H1 (cell line): ENCODE measurements around the gene CEACAM16. TPM values are rescaled to one million over a fixed set of nuclear protein-coding genes. Genes with fewer than 3 reads are reported as not detected.
A peak's percentile ranks its signal among the peaks of the same experiment; 100 is the strongest.

ENCODE experiments used
- CTCF ChIA-PET: fragments of 300-600 bp; sonication (Branson Sonifier 250); formaldehyde crosslinking; loops from one replicate; lab custom pipeline; 2021; ENCODE audit not compliant: partially characterized antibody; lab: Charles Lee
- POLR2A ChIA-PET: fragments of 300-600 bp; sonication (Branson Sonifier 250); formaldehyde crosslinking; loops from one replicate; lab custom pipeline; 2021; ENCODE audit warnings: inconsistent platforms; ENCODE audit not compliant: partially characterized antibody; lab: Charles Lee
- DNase-seq, 2 experiments: peaks; one replicate each; pipeline versions ENCODE4 v3.0.0 to v3.0.0-alpha.2; 2010 to 2022; ENCODE audit warnings: low spot score in 2 of 2, low read depth in 1 of 2, mixed read lengths in 1 of 2
- FAIRE-seq: peaks from 2 replicates; lab custom pipeline; 2011; peaks lifted over from hg19 to GRCh38; lab: Jason Lieb, UNC
- H2AFZ ChIP-seq: 2 replicates; pipeline ENCODE4 v1.8.1; 2012; ENCODE audit warnings: low read length, inconsistent platforms
- H2AK5ac ChIP-seq: 2 replicates; pipeline ENCODE4 v1.6.1; 2013; ENCODE audit warnings: low read depth, low read length
- H2BK120ac ChIP-seq: replicated peaks from 2 replicates; pipeline ENCODE3; 2013; ENCODE audit warnings: low read depth, low read length, inconsistent platforms
- H2BK12ac ChIP-seq: 2 replicates; pipeline ENCODE4 v1.6.1; 2013; ENCODE audit warnings: low read depth, low read length
- H2BK15ac ChIP-seq: 2 replicates; pipeline ENCODE4 v1.6.1; 2013; ENCODE audit warnings: low read length
- H2BK20ac ChIP-seq: 2 replicates; pipeline ENCODE4 v1.6.1; 2013; ENCODE audit warnings: low read length
- H2BK5ac ChIP-seq: 2 replicates; pipeline ENCODE4 v1.6.1; 2013; ENCODE audit warnings: low read depth, low read length
- H3K14ac ChIP-seq: 2 replicates; pipeline ENCODE4 v1.6.1; 2013; ENCODE audit warnings: inconsistent platforms; ENCODE audit not compliant: insufficient read length
- H3K18ac ChIP-seq: 2 replicates; pipeline ENCODE4 v1.6.1; 2013; ENCODE audit warnings: low read length; ENCODE audit errors: extremely low read depth
- H3K23ac ChIP-seq: 2 replicates; pipeline ENCODE4 v1.6.1; 2013; ENCODE audit warnings: inconsistent platforms; ENCODE audit not compliant: insufficient read length
- H3K23me2 ChIP-seq: 2 replicates; pipeline ENCODE4 v1.6.1; 2013; ENCODE audit warnings: low read depth, low read length
- H3K27ac ChIP-seq: 2 replicates; pipeline ENCODE4 v1.6.1; 2011; ENCODE audit warnings: low read depth, low read length, inconsistent platforms
- H3K27me3 ChIP-seq, 4 experiments: replicated peaks in 1 of 4; 1 replicate in 1 of 4; 2 replicates in 3 of 4; pipeline versions ENCODE4 v1.6.1 to v1.8.1; 2011 to 2013; ENCODE audit warnings: low read length in 3 of 4, mild to moderate bottlenecking in 3 of 4, inconsistent platforms in 2 of 4, mixed read lengths in 2 of 4, moderate library complexity in 1 of 4; ENCODE audit not compliant: control insufficient read depth in 3 of 4, insufficient read depth in 3 of 4; ENCODE audit errors: extremely low read depth in 1 of 4
- H3K36me3 ChIP-seq, 4 experiments: 2 replicates each; pipeline versions ENCODE4 v1.6.1 to v1.8.1; 2011 to 2013; ENCODE audit warnings: mild to moderate bottlenecking in 4 of 4, low read length in 3 of 4, moderate library complexity in 2 of 4, control low read depth in 1 of 4, inconsistent platforms in 1 of 4; ENCODE audit not compliant: insufficient read depth in 4 of 4, control insufficient read depth in 2 of 4
- H3K4ac ChIP-seq: replicated peaks from 2 replicates; pipeline ENCODE3; 2013; ENCODE audit warnings: low read length, low read depth, mixed read lengths, inconsistent platforms; ENCODE audit not compliant: insufficient read length
- H3K4me1 ChIP-seq, 4 experiments: replicated peaks in 1 of 4; 1 replicate in 1 of 4; 2 replicates in 3 of 4; pipeline versions ENCODE4 v1.6.1 to v1.8.1; 2011 to 2013; ENCODE audit warnings: low read length in 3 of 4, inconsistent platforms in 2 of 4, mixed read lengths in 1 of 4; ENCODE audit not compliant: insufficient read depth in 4 of 4, control insufficient read depth in 3 of 4
- H3K4me2 ChIP-seq, 2 experiments: 2 replicates each; pipeline versions ENCODE4 v1.6.1 to v1.8.1; 2011 to 2013; ENCODE audit warnings: low read depth in 2 of 2, low read length in 2 of 2, control low read depth in 1 of 2, inconsistent platforms in 1 of 2, mild to moderate bottlenecking in 1 of 2; ENCODE audit not compliant: insufficient read depth in 1 of 2
- H3K4me3 ChIP-seq, 4 experiments: fragments of 200-600, 300-600 bp in 1 of 4; sonication (generic), shearing (Covaris generic), sonication (Bioruptor Twin) in 1 of 4; 2 replicates each; pipeline versions ENCODE4 v1.5.1 to v1.8.1; 2011 to 2016; ENCODE audit warnings: low read length in 4 of 4, low read depth in 3 of 4, control low read depth in 2 of 4, inconsistent platforms in 2 of 4, mild to moderate bottlenecking in 2 of 4, mixed read lengths in 1 of 4, moderate library complexity in 1 of 4; ENCODE audit not compliant: insufficient read depth in 2 of 4; ENCODE audit errors: extremely low read depth in 1 of 4
- H3K56ac ChIP-seq: replicated peaks from 2 replicates; pipeline ENCODE3; 2013; ENCODE audit warnings: low read depth, mild to moderate bottlenecking, mixed read lengths, low read length, inconsistent platforms; ENCODE audit not compliant: insufficient read length
- H3K79me1 ChIP-seq: 2 replicates; pipeline ENCODE4 v1.6.1; 2013; ENCODE audit warnings: low read depth, low read length, control low read depth
- H3K79me2 ChIP-seq, 2 experiments: 2 replicates each; pipeline versions ENCODE4 v1.6.1 to v1.8.1; 2012 to 2013; ENCODE audit warnings: low read length in 2 of 2, mild to moderate bottlenecking in 2 of 2, inconsistent platforms in 1 of 2; ENCODE audit not compliant: insufficient read depth in 2 of 2, control insufficient read depth in 1 of 2
- H3K9ac ChIP-seq, 4 experiments: replicated peaks in 1 of 4; 1 replicate in 1 of 4; 2 replicates in 3 of 4; pipeline versions ENCODE4 v1.6.1 to v1.8.1; 2011 to 2013; ENCODE audit warnings: low read depth in 3 of 4, low read length in 3 of 4, control low read depth in 2 of 4, mild to moderate bottlenecking in 2 of 4, moderate library complexity in 2 of 4, inconsistent platforms in 1 of 4; ENCODE audit errors: extremely low read depth in 1 of 4
- H3K9me3 ChIP-seq, 2 experiments: 2 replicates each; pipeline versions ENCODE4 v1.6.1 to v1.8.1; 2012 to 2013; ENCODE audit warnings: mild to moderate bottlenecking in 2 of 2, moderate library complexity in 2 of 2, control low read depth in 1 of 2, inconsistent platforms in 1 of 2, low read depth in 1 of 2, low read length in 1 of 2, mixed read lengths in 1 of 2; ENCODE audit not compliant: insufficient read depth in 2 of 2
- H4K20me1 ChIP-seq, 2 experiments: replicated peaks in 1 of 2; 2 replicates each; pipeline versions ENCODE3 to v1.8.1; 2011 to 2013; ENCODE audit warnings: inconsistent platforms in 2 of 2, low read length in 2 of 2, mild to moderate bottlenecking in 1 of 2; ENCODE audit not compliant: insufficient read depth in 2 of 2, control insufficient read depth in 1 of 2
- H4K5ac ChIP-seq: 2 replicates; pipeline ENCODE4 v1.6.1; 2013; ENCODE audit warnings: low read length, low read depth, mixed read lengths, inconsistent platforms; ENCODE audit not compliant: insufficient read length
- H4K8ac ChIP-seq: 2 replicates; pipeline ENCODE4 v1.8.0; 2013; ENCODE audit warnings: mild to moderate bottlenecking, moderate library complexity, low read length, inconsistent platforms; ENCODE audit not compliant: insufficient read depth; ENCODE audit errors: extremely low read depth
- H4K91ac ChIP-seq: replicated peaks from 2 replicates; pipeline ENCODE3; 2013; ENCODE audit warnings: low read length, mixed read lengths, inconsistent platforms; ENCODE audit not compliant: insufficient read length
- ASH2L ChIP-seq: fragments of 200-600, 300-600 bp; sonication (generic); IDR thresholded peaks from one replicate; pipeline ENCODE4 v1.7.1; 2017; ENCODE audit warnings: low read length
- CREB1 ChIP-seq: IDR thresholded peaks from 2 replicates; pipeline ENCODE4 v1.6.1; 2012; ENCODE audit warnings: inconsistent platforms
- EP300 ChIP-seq, 2 experiments: IDR thresholded peaks; 1 replicate in 1 of 2; 2 replicates in 1 of 2; pipeline ENCODE4 v1.6.1; 2011 to 2012; ENCODE audit warnings: low read depth in 2 of 2, low read length in 2 of 2, mild to moderate bottlenecking in 2 of 2, borderline replicate concordance in 1 of 2, inconsistent platforms in 1 of 2, moderate library complexity in 1 of 2
- JUN ChIP-seq: IDR thresholded peaks from 2 replicates; pipeline ENCODE4 v1.6.1; 2011; ENCODE audit warnings: low read depth, mild to moderate bottlenecking, improper control_type of control experiment, low read length
- JUND ChIP-seq: IDR thresholded peaks from 2 replicates; pipeline ENCODE4 v1.6.1; 2011; ENCODE audit warnings: mild to moderate bottlenecking, improper control_type of control experiment, low read length
- KDM1A ChIP-seq: fragments of 200-600, 300-600 bp; sonication (generic); IDR thresholded peaks from 2 replicates; pipeline ENCODE4 v1.7.1; 2016; ENCODE audit warnings: mild to moderate bottlenecking, low read length, borderline replicate concordance
- MAFK ChIP-seq: IDR thresholded peaks from 2 replicates; pipeline ENCODE4 v1.6.1; 2012; ENCODE audit warnings: low read depth, mild to moderate bottlenecking, improper control_type of control experiment, low read length
- SIN3A ChIP-seq, 2 experiments: IDR thresholded peaks in 1 of 2; conservative IDR thresholded peaks in 1 of 2; 2 replicates each; pipeline ENCODE4 v1.6.1; 2011 to 2012; ENCODE audit warnings: low read length in 2 of 2, improper control_type of control experiment in 1 of 2, low read depth in 1 of 2, mild to moderate bottlenecking in 1 of 2
- SP1 ChIP-seq: IDR thresholded peaks from 2 replicates; pipeline ENCODE4 v1.6.1; 2011; ENCODE audit warnings: low read depth, low read length
- WGBS, 2 experiments: shearing (Covaris generic) in 1 of 2; methylation state at CpG; one replicate each; pipeline versions ENCODE4 v1.1.6 to v1.1.7; 2013 to 2015; ENCODE audit warnings: low lambda C conversion rate in 2 of 2, mixed read lengths in 2 of 2, inconsistent platforms in 1 of 2, low coverage in 1 of 2, missing lambda C conversion rate in 1 of 2; ENCODE audit not compliant: insufficient replicate concordance in 2 of 2, insufficient coverage in 1 of 2, insufficient read length in 1 of 2; ENCODE audit errors: extremely low coverage in 1 of 2, missing lambda C conversion rate in 1 of 2; 5-methylcytosine and 5-hydroxymethylcytosine counted together
- polyA plus RNA-seq, 7 experiments: library from polyadenylated mRNA; depleted of rRNA in 3 of 7; stranded (reverse) in 5 of 7; unstranded in 2 of 7; fragments of >200 nt in 5 of 7; fragments of 200-250 nt in 2 of 7; gene quantifications; 1 replicate in 5 of 7; 2 replicates in 1 of 7; 4 replicates in 1 of 7; pipeline versions ENCODE4 v1.2.1 to v1.2.3, GENCODE V29; 2011 to 2013; ENCODE audit warnings: missing spikeins in 2 of 7, mixed read lengths in 2 of 7
- total RNA-seq: library from RNA; stranded (reverse); fragmentation: NEBNext Ultra II Directional; extraction: Animal tissue kit (Norgen Biotek cat#: 25700); gene quantifications from 2 replicates; pipeline ENCODE4 v1.2.1, GENCODE V29; 2021
- TF ChIP-seq, protein P1 (sequence below): IDR thresholded peaks from 2 replicates; pipeline ENCODE4 v1.6.1; 2012; ENCODE audit warnings: inconsistent platforms

The CEACAM16 gene
- total and polyA plus RNA-seq, 2 of the 8 experiments (the other 6 are each of a cell fraction or from before 2014, with no cell fraction given) = not detected

DNA sequence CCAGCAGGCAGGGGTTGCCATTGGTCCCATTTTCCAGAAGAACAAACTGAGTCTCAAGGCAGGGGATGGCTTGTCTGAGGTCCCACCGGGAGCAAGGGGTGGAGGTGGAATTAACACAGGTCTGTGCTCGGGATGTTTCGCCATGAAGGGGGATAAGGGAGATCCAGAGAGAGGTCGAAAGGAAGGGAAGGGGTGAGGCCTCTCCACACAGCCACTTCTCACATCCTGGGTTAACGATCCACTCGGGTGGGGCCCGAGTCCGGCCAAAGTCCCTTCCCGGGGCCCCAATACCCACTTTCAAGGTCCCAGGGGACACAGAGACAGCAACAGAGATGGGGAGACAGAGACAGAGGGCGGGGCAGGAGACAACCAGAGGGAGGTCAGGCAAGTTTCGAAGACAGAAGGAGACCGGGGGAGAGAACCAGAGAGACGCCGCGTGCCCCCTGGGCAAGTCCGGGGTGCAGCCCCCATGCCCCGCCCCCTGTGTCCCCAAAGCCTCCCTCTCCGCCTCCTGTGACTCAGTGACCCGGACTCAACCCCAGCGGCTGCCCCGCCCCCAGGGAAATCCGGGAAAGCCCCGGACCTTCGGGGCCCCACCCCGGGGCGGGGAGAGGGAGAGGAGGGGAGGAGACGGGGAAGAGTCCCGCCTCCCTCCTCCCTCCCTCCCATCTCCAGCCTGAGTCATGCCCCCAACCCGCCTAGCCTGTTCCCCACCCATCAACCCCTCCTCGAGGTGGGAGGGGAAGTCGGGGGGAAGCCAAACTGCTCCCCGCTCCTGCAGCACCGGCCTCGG, 48.2 kb downstream of the CEACAM16 start:
- Histone ChIP-seq H3K4me1 (peaks cover 0 to 3% (median 1%) of the 10 kb centered on the region in 4 experiments; a peak in 2 of 7 replicates), H3K4ac (no peak overlapping the region), H3K23me2 (peaks cover 12% of the 10 kb centered on the region), H3K56ac (no peak overlapping the region), H3K79me1 (no peaks in the 10 kb centered on the region), H3K4me3 (peak overlapping the region; percentile 43 to 65 (median 52)), H4K91ac (no peak overlapping the region), H3K27me3 (peaks cover 22 to 61% (median 46%) of the 10 kb centered on the region in 4 experiments), H3K9ac (no peak overlapping the region), H4K5ac (no peak overlapping the region), H3K27ac (no peak overlapping the region), H3K23ac (no peak overlapping the region), H2BK20ac (no peak overlapping the region), H2AFZ (no peak overlapping the region), H3K4me2 (peak overlapping the region; percentile 96), H2BK15ac (0 out of 2 replicates have a peak overlapping the region, but pooled peaks have one; percentile 8), H3K9me3 (no peaks in the 10 kb centered on the region), H3K79me2 (no peaks in the 10 kb centered on the region), H3K18ac (peak overlapping the region; percentile 85; the same call in 1 of the 2 replicates), H3K14ac (no peak overlapping the region), H2BK12ac (peak overlapping the region; percentile 1; the same call in 1 of the 2 replicates), H2BK120ac (no peak overlapping the region), H4K20me1 (no peaks in the 10 kb centered on the region), H2BK5ac (no peak overlapping the region), H4K8ac (no peak overlapping the region), H2AK5ac (no peak overlapping the region), H3K36me3 (no peaks in the 10 kb centered on the region)
- FAIRE-seq (no peak), DNase-seq (peak in 1 of 2 experiments; percentile 92)
- ChIA-PET POLR2A (no interaction called here), CTCF (interaction anchor here (9.4 kb wide), 1 partner anchor 24 kb away, joined by 91 read pairs; no protein-coding TSS in a partner anchor)
- WGBS, 2 experiments = 21% methylated on average over 14 of the region's 34 CpGs; no CpG with 5 or more reads in 1 of the 2 experiments
- TF ChIP-seq, protein P1, sequence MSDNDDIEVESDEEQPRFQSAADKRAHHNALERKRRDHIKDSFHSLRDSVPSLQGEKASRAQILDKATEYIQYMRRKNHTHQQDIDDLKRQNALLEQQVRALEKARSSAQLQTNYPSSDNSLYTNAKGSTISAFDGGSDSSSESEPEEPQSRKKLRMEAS = peak; percentile 8; the same call in 1 of the 2 replicates
- TF ChIP-seq MAFK (peak; percentile 22; the same call in 1 of the 2 replicates), SIN3A (conservative IDR thresholded peaks at IDR 0.05 in 1 of 2, IDR thresholded peaks at IDR 0.05 in 1 of 2; ENCODE audit: low read depth in 1 of 2, low read length in 2 of 2) (peak in 1 of 2 experiments; percentile 14; a peak in 1 of 4 replicates), JUND (peak; percentile 60; the same call in 1 of the 2 replicates), EP300 (IDR thresholded peaks at IDR 0.05; ENCODE audit: borderline replicate concordance in 1 of 2, low read depth in 2 of 2, low read length in 2 of 2) (0 out of 3 replicates have a peak, but pooled peaks of 1 of the 2 experiments have one; percentile 48), ASH2L (peak; percentile 32), SP1 (peak; percentile 65; the same call in 1 of the 2 replicates), CREB1 (0 out of 2 replicates have a peak, but pooled peaks have one; percentile 10), JUN (no peak), KDM1A (peak; percentile 77; the same call in 1 of the 2 replicates)
